Measurements from ENCODE around the gene CIC. TPM values are rescaled to one million over a fixed set of nuclear protein-coding genes. Genes with fewer than 3 reads are reported as not detected.

The CIC gene
- total RNA-seq, 1 donor from 2014 or later, result 36.1 TPM

DNA sequence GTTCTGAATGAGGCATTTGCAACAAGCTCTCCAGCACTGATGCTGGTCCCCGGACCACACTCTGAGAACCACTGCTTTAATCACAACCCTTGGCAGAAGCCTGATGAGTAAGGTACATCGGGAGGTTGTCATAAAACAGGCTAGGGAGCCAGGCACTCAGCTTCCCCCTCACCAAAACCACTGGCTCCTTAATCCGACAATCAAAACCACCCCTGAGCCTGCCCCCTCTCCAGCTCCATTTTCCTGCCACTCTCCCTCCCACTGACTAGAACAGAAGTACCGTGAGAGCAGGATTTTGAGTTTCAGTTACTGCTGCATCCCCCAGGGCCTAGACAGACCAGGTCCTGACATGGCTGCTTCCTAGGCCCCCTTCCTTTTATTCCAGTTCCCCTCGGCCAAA is 33.9 kb upstream of the CIC start:
- Histone ChIP-seq H3K27me3 (no peaks in the 10 kb centered on the region), H3K36me3 (peaks cover 5 to 70% of the 10 kb centered on the region in 2 donors), H3K4me3 (no peak overlapping the region), H3K4me1 (peaks cover 9% of the 10 kb centered on the region), H3K9me3 (no peaks in the 10 kb centered on the region), H3K27ac (no peak overlapping the region)
- no peak for DNase-seq (ENCODE audit: extremely low spot score in 2 of 2)
- intact Hi-C loops (cut with DNase I), result no loop called here
- no peak for TF ChIP-seq POLR2AphosphoS5 (IDR thresholded peaks at IDR 0.05; ENCODE audit: insufficient read depth in 1 of 2, low read depth in 1 of 2)
- TF ChIP-seq, protein P1, sequence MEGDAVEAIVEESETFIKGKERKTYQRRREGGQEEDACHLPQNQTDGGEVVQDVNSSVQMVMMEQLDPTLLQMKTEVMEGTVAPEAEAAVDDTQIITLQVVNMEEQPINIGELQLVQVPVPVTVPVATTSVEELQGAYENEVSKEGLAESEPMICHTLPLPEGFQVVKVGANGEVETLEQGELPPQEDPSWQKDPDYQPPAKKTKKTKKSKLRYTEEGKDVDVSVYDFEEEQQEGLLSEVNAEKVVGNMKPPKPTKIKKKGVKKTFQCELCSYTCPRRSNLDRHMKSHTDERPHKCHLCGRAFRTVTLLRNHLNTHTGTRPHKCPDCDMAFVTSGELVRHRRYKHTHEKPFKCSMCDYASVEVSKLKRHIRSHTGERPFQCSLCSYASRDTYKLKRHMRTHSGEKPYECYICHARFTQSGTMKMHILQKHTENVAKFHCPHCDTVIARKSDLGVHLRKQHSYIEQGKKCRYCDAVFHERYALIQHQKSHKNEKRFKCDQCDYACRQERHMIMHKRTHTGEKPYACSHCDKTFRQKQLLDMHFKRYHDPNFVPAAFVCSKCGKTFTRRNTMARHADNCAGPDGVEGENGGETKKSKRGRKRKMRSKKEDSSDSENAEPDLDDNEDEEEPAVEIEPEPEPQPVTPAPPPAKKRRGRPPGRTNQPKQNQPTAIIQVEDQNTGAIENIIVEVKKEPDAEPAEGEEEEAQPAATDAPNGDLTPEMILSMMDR (IDR thresholded peaks at IDR 0.05), result no peak
- no peak for TF ChIP-seq POLR2A (IDR thresholded peaks at IDR 0.05)

DNA sequence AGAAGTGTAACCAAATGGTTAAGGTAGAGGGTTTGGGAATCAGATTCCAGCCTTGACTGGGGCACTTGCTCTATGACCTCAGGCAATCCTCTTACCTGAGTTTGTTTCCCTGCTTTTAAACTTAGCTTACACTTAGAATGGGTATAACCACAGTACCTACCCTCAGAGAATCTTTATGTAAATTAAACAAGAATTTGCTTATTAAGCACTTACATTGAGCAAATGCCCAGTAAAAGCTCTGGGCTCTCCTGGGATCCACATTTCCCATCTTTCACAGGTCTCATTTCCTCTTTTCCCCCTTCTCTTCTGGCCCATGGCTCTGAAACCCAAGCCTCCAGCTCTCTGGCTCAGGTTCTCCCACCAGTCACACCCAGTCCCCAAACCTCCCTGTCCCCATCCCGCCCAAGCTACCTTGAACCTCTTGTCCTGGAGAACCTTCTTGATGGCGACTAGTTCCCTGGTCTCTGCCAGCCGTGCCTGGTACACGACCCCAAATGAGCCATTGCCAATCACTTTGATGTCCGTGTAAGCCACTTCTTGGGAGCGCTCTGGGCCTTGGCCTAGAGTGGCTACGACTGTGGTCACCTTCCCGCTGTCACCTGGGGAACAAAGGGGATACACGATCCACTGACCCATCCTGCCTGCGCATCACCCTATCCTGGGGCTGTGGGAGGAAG is 29.4 kb upstream of the CIC start:
- Histone ChIP-seq H3K27ac (no peak overlapping the region), H3K4me3 (no peak overlapping the region), H3K4me1 (peaks cover 35% of the 10 kb centered on the region), H3K9me3 (no peaks in the 10 kb centered on the region), H3K36me3 (peaks cover 5 to 28% of the 10 kb centered on the region in 2 donors), H3K27me3 (no peaks in the 10 kb centered on the region)
- TF ChIP-seq, protein P1 (IDR thresholded peaks at IDR 0.05), result no peak
- TF ChIP-seq POLR2AphosphoS5 (IDR thresholded peaks at IDR 0.05; ENCODE audit: insufficient read depth in 1 of 2, low read depth in 1 of 2) (no peak), POLR2A (IDR thresholded peaks at IDR 0.05) (no peak)
- intact Hi-C loops (cut with DNase I), result loop anchor here (2.0 kb wide), 1 partner anchor 21 kb away; no protein-coding TSS in a partner anchor
- DNase-seq (ENCODE audit: extremely low spot score in 2 of 2), result no peak

DNA sequence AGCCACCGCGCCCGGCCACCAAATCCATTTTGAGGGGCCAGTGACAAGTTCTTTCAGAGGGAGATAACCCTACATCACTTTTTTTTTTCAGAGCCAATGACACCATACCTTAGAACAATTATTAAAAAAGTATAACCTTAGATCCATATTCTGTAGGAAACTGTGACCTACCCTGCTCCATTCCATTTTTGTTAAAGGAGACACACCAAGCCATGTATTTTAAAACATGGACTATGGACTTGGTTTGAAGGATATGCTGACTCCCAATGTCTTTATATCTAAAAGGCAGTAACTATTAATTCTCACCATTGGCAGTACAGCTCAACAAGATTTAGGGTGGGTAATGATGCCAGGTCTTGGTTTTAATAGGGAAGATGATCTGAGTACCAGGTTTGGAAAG is 27.8 kb upstream of the CIC start:
- no peak for TF ChIP-seq POLR2AphosphoS5 (IDR thresholded peaks at IDR 0.05; ENCODE audit: insufficient read depth in 1 of 2, low read depth in 1 of 2)
- TF ChIP-seq POLR2A (IDR thresholded peaks at IDR 0.05), result no peak
- TF ChIP-seq, protein P1 (IDR thresholded peaks at IDR 0.05), result no peak
- no peak for DNase-seq (ENCODE audit: extremely low spot score in 2 of 2)
- Histone ChIP-seq H3K9me3 (no peaks in the 10 kb centered on the region), H3K27ac (peak overlapping the region; percentile 85), H3K4me3 (peak overlapping the region; percentile 63 to 89), H3K27me3 (no peaks in the 10 kb centered on the region), H3K36me3 (peaks cover 0 to 12% of the 10 kb centered on the region in 2 donors), H3K4me1 (peaks cover 49% of the 10 kb centered on the region)
- intact Hi-C loops (cut with DNase I), result no loop called here

DNA sequence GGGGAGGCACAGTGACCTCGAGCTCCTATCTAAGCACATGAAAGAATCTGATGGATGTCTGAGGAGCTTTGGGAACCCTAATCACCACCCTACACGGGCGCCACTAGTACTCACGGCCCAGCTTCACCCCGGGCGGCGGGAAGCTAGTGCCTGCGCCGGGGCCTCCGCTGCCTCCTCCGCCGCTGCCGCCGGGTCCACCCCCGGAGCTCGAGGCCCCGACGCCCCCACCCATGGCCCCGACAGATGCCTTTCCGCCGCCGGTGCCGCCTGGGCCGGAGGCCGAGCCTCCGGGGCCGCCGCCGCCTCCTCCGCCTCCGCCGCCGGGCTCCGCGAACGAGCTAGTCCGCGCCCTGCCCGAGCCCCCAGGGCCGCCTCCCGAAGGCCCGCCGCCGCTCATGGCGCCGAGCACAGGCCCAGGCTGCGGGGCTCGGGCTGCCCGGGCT is 27.0 kb upstream of the CIC start:
- Histone ChIP-seq H3K27me3 (no peaks in the 10 kb centered on the region), H3K27ac (peak overlapping the region; percentile 85), H3K9me3 (no peaks in the 10 kb centered on the region), H3K4me3 (peak overlapping the region; percentile 63 to 89), H3K36me3 (peaks cover 0 to 4% of the 10 kb centered on the region in 2 donors), H3K4me1 (peaks cover 55% of the 10 kb centered on the region)
- TF ChIP-seq, protein P1 (IDR thresholded peaks at IDR 0.05), result no peak
- TF ChIP-seq POLR2AphosphoS5 (IDR thresholded peaks at IDR 0.05; ENCODE audit: insufficient read depth in 1 of 2, low read depth in 1 of 2) (no peak), POLR2A (IDR thresholded peaks at IDR 0.05) (no peak)
- intact Hi-C loops (cut with DNase I), result loop anchor here (1.0 kb wide), 1 partner anchor 83 kb away; the partner anchor contains the start of gene MEGF8
- DNase-seq (ENCODE audit: extremely low spot score in 2 of 2), result no peak
